ENCODE measurements around the gene L1TD1.
"Not testable (repeated sequence)": the region's sequence is repeated elsewhere in the genome, so short reads cannot be mapped to it uniquely, and the experiment has no call there.

Gene L1TD1

DNA sequence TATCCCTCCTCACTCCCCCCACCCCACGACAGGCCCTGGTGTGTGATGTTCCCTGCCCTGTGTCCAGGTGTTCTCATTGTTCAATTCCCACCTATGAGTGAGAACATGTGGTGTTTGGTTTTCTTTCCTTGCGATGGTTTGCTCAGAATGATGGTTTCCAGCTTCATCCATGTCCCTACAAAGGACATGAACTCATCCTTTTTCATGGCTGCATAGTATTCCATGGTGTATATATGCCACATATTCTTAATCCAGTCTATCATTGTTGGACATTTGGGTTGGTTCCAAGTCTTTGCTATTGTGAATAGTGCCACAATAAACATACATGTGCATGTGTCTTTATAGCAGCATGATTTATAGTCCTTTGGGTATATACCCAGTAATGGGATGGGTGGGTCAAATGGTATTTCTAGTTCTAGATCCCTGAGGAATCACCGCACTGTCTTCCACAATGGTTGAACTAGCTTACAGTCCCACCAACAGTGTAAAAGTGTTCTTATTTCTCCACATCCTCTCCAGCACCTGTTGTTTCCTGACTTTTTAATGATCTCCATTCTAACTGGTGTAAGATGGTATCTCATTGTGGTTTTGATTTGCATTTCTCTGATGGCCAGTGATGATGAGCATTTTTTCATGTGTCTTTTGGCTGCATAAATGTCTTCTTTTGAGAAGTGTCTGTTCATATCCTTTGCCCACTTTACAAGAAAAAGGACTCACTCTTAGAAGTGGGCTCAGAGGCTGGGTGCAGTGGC lies 45.2 kb downstream of the L1TD1 start:
- DNase-seq = not testable (repeated sequence)

DNA sequence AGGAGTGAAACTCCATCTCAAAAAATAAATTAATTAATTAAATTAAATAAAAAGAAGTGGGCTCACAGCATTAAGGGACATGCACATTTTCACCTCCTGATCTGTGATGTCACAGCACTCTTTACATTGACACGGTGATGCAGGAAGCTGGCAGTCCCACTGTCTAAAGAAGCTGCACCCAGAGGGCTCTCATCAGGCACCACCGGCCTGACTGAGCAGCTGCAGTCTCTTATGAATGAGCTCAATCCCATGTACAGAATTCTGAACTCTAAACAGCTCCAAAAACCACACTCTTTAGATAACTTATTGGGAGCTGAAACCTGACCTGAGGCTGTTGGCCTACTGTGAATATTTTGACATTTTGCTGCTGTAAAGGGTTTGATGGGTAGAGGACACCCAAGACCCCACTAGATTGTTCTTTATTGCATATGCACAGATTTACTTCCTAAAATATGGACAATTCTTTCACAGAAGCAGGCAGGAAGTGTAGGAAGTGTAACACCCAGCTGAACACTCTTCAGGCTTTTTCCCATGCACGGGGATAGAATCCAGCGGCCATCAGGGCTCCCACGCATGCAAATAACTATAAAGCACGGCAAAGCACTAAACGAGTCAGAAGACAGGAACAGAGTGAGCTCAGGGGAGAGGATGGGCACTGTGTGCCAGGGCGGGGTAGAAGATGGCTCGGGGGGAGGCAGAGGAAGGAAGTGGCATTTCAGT lies 46.2 kb downstream of the L1TD1 start:
- no peak for DNase-seq

DNA sequence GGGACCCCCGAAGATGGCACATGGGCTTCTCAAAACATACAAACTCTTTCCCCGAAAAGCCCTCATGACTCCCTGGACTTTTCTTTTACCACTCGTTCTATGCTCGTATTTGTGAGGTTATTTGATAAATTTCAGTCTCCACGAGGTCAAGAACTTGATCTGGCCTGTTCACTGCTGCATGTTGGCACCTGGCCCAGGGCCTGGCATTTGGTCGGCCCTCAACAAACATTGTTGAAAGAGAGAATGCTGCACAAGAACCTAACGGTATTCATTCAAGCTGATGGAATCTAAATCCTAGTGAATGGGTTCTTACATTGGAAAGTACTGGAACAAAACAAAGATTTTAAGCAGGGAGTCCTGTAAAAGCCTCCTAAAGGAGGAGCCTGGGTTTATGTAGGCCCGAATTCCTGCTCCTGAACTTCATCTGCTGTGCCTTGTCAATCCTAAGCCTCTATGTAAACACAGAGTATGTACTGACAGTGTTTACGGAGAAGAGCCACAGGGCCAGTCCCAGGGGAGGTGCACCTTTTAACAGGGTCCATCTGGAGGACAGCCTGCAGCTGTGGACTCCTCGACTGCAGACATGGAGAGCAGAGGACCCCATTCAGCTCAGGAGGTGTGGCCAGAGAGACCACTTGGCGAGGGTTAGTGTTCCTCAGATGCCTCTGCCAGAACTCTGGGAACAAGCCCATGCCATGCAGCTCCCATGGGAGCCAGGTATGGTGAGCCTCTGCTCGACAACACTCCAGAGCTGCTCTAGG lies 46.9 kb downstream of the L1TD1 start:
- DNase-seq = no peak

DNA sequence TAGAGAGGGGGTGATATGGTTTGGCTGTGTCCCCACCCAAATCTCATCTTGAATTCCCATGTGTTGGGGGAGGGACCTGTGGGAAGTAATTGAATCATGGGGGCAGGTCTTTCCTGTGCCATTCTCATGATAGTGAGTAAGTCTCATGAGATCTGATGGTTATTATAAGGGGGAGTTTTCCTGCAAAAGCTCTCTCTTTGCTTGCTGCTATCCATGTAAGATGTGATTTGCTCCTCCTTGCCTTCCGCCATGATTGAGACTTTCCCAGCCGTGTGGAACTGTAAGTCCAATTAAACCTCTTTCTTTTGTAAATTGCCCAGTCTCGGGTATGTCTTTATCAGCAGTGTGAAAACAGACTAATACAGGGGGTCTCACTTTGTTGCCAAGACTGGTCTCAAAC lies 49.7 kb downstream of the L1TD1 start:
- not testable (repeated sequence) for DNase-seq

DNA sequence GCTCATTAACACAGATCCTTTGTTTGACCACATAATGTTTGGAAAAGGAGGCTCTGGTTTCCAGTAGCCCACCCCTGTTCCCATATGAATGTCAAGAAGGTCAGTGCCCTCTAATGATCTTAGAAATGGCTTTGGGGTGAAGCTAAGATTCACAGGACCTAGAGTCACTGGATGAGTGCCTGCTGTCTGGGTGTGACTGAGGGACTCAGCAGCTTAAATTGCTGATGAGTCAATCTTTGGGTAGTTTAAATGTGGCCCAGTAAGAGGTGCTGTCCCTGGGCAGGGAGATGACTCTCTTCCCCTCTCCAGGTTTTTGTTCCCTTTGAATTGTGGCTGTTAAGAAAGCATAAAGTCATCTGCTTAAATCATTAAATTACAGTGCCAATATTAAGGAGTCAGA lies 50.6 kb downstream of the L1TD1 start:
- no peak for DNase-seq

DNA sequence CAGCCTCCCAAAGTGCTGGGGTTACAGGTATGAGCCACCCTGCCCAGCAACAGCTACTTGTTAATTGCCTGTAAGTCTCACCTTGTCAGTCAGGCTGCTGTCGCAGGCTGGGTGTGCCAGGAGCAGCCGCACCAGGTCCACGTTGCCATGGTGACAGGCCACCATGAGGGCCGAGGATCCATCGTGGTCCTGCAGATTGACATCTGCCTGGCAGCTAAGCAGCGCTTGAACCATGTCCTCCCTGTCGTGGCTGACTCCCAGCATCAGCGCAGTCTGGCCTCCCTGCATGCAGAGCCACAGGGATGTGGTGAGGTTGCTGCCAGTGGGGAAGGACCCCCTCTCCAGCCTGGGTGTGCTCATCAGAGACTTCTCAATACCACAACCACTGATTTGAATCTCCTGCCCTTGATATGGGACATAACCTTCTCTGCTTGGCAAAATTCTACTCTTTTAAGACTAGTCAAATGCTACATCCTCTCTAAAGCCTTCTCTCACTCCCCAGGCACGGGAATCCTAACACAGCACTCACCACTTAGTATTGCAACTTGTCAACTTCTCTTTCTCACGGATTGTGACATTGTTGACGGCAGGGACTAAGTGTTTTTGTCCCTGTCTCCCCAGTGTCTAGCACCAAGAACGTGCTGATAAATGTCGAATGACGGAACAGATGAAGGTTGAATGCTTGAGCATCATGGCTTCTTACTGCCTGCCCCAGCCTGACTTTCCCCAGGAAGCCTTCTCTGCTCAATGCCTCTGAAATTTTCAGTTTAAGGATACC lies 52.9 kb downstream of the L1TD1 start:
- no peak for DNase-seq

DNA sequence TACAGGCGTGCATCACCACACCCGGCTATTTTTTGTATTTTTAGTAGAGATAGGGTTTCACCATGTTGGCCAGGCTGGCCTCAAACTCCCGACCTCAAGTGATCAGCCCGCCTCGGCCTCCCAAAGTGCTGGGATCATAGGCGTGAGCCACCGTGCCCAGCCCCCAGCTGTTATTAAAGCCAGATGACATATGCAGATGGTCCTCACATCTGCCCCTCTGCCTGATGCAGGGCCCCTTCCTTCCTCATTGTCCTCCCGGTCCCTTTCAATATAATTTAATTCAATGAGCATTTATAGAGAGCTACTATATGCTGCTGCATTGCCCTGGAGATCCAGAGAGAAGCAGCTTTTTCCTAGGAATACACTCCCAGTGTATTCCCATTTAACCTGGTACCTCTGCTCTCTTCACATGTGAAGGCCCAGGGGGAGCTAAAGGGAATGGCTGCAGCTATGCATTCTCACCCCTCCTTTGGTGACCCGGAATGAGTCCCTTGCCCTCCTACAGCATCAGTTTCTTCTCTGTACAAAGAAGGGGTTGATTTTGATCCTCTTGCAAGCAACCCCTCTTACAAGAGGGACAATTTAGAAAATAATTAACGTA lies 55.6 kb downstream of the L1TD1 start:
- no peak for DNase-seq

DNA sequence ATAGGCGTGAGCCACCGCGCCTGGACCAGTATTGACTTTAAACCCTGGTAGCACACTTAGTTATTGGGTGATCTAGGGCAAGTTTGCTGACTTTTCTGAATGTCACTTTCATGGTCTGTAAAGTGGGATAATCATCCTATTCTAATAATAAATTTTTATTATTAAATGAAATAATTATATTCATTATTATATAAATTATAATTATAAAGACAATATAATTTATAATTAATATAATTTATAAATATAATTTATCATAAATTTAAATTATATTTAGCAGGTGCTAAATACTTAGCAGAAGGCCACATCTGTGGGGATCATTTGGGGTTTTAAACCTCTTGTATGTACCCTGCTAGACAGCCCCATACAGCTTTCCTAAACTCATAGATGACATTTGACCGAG lies 64.9 kb downstream of the L1TD1 start:
- no peak for DNase-seq

DNA sequence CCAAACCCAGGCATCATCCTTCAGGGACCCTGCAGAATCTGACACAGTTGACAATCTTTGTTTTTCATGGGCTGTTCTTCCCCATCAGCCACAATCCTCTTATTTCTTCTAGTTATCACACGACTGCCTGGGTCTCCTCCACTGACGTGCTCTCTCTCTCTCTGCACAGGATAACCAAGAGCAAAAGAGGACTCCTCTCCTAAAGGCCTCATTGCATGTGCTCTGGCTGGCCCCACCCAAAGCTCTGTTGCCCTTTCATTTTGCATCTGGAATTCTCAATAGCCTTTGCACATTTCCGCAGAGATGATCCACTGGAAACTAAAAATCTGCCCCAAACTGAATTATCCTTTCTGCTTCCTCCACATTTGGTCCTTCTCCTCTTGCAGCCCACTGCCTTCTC lies 66.0 kb downstream of the L1TD1 start:
- DNase-seq = no peak

Data from NCI-H774 (cell line).